Measurements from ENCODE around the gene SKOR2.

DNA sequence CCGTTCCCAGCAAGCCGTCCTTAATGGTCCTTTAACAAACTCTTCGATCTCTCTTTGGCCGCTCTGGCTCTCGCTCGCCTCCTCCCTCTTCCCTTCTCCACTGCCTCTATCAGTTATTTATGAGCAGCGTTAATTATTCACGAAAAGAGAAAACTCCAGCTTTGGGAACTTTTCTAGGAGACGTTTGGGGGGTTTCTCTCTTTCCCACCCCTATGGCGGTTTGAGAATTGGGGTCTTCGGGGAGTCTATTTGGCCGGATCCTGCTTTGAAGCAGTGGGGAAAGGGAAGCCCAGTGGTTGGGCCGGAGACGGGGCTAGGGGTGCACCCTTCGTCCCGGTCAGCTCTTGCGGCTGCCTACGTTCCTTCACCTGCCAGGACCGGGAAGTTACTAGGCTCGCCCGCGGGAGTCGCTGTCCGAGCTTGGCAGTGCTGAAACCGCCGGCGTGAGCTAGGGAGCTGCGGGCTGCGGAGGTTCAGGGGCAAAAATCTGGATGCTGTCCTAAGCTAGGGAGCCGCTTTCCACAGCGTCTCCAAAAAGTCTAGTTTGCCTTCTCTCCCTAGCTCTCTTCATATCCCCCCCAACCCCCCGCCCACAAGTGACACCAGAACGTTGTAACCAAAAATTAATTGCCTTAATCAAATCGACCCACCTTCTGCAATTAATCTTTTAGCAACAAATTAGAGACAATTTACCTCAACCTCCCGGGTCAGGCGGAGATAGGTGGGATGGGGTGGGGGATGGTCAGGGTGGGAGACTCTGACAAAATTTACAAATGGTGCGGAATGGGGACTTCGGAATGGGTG lies 8.9 kb upstream of the SKOR2 start:
- TF ChIP-seq POLR2A (IDR thresholded peaks at IDR 0.05; ENCODE audit: borderline replicate concordance, extremely low read depth, insufficient read depth, insufficient read length), result no peak
- no peak for TF ChIP-seq EZH2phosphoT487 (IDR thresholded peaks at IDR 0.05; ENCODE audit: borderline replicate concordance)
- TF ChIP-seq, protein P1, sequence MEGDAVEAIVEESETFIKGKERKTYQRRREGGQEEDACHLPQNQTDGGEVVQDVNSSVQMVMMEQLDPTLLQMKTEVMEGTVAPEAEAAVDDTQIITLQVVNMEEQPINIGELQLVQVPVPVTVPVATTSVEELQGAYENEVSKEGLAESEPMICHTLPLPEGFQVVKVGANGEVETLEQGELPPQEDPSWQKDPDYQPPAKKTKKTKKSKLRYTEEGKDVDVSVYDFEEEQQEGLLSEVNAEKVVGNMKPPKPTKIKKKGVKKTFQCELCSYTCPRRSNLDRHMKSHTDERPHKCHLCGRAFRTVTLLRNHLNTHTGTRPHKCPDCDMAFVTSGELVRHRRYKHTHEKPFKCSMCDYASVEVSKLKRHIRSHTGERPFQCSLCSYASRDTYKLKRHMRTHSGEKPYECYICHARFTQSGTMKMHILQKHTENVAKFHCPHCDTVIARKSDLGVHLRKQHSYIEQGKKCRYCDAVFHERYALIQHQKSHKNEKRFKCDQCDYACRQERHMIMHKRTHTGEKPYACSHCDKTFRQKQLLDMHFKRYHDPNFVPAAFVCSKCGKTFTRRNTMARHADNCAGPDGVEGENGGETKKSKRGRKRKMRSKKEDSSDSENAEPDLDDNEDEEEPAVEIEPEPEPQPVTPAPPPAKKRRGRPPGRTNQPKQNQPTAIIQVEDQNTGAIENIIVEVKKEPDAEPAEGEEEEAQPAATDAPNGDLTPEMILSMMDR (IDR thresholded peaks at IDR 0.05 in 2 of 3, conservative IDR thresholded peaks at IDR 0.05 in 1 of 3; ENCODE audit: borderline replicate concordance in 1 of 3, insufficient read depth in 1 of 3, low read depth in 2 of 3, low read length in 2 of 3), result no peak
- no peak for TF ChIP-seq SP1 (IDR thresholded peaks at IDR 0.05; ENCODE audit: low read depth)
- TF ChIP-seq ZNF274 (IDR thresholded peaks at IDR 0.05; ENCODE audit: low read depth, low read length), result no peak

All from HCT116 (cell line).